Measurements from ENCODE around the gene XIRP2. TPM values are rescaled to one million over a fixed set of nuclear protein-coding genes. Genes with fewer than 3 reads are reported as not detected.

The XIRP2 gene
- total RNA-seq, 1 experiment from 2014 or later, result not detected

- Histone ChIP-seq H3K9me2 (ENCODE audit: insufficient read depth) (no peaks in the 10 kb centered on the region), H4K20me1 (ENCODE audit: insufficient read depth) (no peaks in the 10 kb centered on the region), H3K9ac (ENCODE audit: low read length) (no peak overlapping the region), H3K36me3 (ENCODE audit: control insufficient read depth in 1 of 2, insufficient read depth in 2 of 2, low read length in 2 of 2) (no peaks in the 10 kb centered on the region), H3K4me1 (ENCODE audit: control insufficient read depth in 1 of 2, insufficient read depth in 2 of 2, low read length in 2 of 2) (no peaks in the 10 kb centered on the region), H3K27me3 (ENCODE audit: insufficient read depth, low read length) (0 out of 2 replicates have a peak, but pooled peaks cover 5% of the 10 kb centered on the region), H3K4me3 (replicated peaks in 1 of 2; ENCODE audit: low read depth in 1 of 2, low read length in 2 of 2) (no peak overlapping the region), H3K27ac (ENCODE audit: low read depth, low read length) (no peak overlapping the region), H2AFZ (ENCODE audit: low read depth, low read length, poor library complexity, severe bottlenecking) (no peak overlapping the region), H3K9me3 (ENCODE audit: control insufficient read depth in 1 of 2, insufficient read depth in 1 of 2, low read depth in 1 of 2, low read length in 2 of 2) (no peaks in the 10 kb centered on the region), H3K4me2 (ENCODE audit: low read length) (no peak overlapping the region), H3K79me2 (ENCODE audit: insufficient read depth, low read length) (no peaks in the 10 kb centered on the region)
- TF ChIP-seq, protein P1, sequence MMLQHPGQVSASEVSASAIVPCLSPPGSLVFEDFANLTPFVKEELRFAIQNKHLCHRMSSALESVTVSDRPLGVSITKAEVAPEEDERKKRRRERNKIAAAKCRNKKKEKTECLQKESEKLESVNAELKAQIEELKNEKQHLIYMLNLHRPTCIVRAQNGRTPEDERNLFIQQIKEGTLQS (IDR thresholded peaks at IDR 0.05), result no peak
- no peak for TF ChIP-seq REST (IDR thresholded peaks at IDR 0.05; ENCODE audit: low read depth)
- TF ChIP-seq, protein P2, sequence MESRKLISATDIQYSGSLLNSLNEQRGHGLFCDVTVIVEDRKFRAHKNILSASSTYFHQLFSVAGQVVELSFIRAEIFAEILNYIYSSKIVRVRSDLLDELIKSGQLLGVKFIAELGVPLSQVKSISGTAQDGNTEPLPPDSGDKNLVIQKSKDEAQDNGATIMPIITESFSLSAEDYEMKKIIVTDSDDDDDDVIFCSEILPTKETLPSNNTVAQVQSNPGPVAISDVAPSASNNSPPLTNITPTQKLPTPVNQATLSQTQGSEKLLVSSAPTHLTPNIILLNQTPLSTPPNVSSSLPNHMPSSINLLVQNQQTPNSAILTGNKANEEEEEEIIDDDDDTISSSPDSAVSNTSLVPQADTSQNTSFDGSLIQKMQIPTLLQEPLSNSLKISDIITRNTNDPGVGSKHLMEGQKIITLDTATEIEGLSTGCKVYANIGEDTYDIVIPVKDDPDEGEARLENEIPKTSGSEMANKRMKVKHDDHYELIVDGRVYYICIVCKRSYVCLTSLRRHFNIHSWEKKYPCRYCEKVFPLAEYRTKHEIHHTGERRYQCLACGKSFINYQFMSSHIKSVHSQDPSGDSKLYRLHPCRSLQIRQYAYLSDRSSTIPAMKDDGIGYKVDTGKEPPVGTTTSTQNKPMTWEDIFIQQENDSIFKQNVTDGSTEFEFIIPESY (IDR thresholded peaks at IDR 0.05; ENCODE audit: extremely low read depth, insufficient replicate concordance, low read length), result no peak
- TF ChIP-seq CBX3 (IDR thresholded peaks at IDR 0.05; ENCODE audit: low read depth), result no peak
- no peak for TF ChIP-seq POLR2AphosphoS5 (IDR thresholded peaks at IDR 0.05; ENCODE audit: low read depth, low read length)
- no peak for TF ChIP-seq CTCF (IDR thresholded peaks at IDR 0.05 in 2 of 3, conservative IDR thresholded peaks at IDR 0.05 in 1 of 3; ENCODE audit: borderline replicate concordance in 1 of 3, insufficient read depth in 1 of 3, low read depth in 2 of 3, low read length in 2 of 3)
- no peak for TF ChIP-seq EGR1 (IDR thresholded peaks at IDR 0.05; ENCODE audit: low read depth)
- TF ChIP-seq RAD21 (IDR thresholded peaks at IDR 0.05; ENCODE audit: low read depth), result no peak
- TF ChIP-seq TCF7L2 (IDR thresholded peaks at IDR 0.05; ENCODE audit: borderline replicate concordance, extremely low read depth, insufficient read depth, insufficient read length), result no peak
- TF ChIP-seq YY1 (IDR thresholded peaks at IDR 0.05; ENCODE audit: extremely low read depth, insufficient replicate concordance, low read depth, low read length), result no peak
- TF ChIP-seq EZH2 (IDR thresholded peaks at IDR 0.05), result no peak
- DNase-seq (ENCODE audit: low read depth, low spot score) (no peak), ATAC-seq (no peak)
- ChIA-PET CTCF (no interaction called here), POLR2A (no interaction called here), RAD21 (ENCODE audit: low non-redundant PET in 1 of 2, low total read pairs in 2 of 2, uncharacterized antibody in 2 of 2, unreplicated experiment in 2 of 2) (no interaction called here)
- intact Hi-C loops (cut with micrococcal nuclease), result no loop called here
- no TSS peak for BruUV-seq (replicated peaks)
Observed at GRCh38 chr2:167198009-167198408, 309.7 kb downstream of the XIRP2 start.
